Peyer's patch (tissue), 4 donors: ENCODE data around the gene GET3. TPM values are rescaled to one million over a fixed set of nuclear protein-coding genes. Genes with fewer than 3 reads are reported as not detected.

ENCODE experiments used
- DNase-seq, 3 donors: peaks; one replicate each; pipeline ENCODE4 v3.0.0-alpha.2; 2017 to 2019
- H3K27ac ChIP-seq, 4 donors: fragments of 200-600 bp; sonication (generic); one replicate each; pipeline ENCODE4 v1.5.1; 2016 to 2019
- H3K27me3 ChIP-seq, 2 donors: fragments of 200-600 bp; sonication (generic); one replicate each; pipeline ENCODE4 v1.5.1; 2019
- H3K36me3 ChIP-seq, 3 donors: fragments of 200-600 bp; sonication (generic); one replicate each; pipeline ENCODE4 v1.5.1; 2016 to 2019
- H3K4me1 ChIP-seq, 4 donors: fragments of 200-600 bp; sonication (generic); one replicate each; pipeline ENCODE4 v1.5.1; 2016 to 2019
- H3K4me3 ChIP-seq, 4 donors: fragments of 200-600 bp; sonication (generic); 1 replicate in 3 of 4; 2 replicates in 1 of 4; pipeline ENCODE4 v1.5.1; 2016 to 2019; ENCODE audit warnings: mild to moderate bottlenecking in 1 of 4
- H3K9me3 ChIP-seq, 4 donors: fragments of 200-600 bp; sonication (generic); one replicate each; pipeline ENCODE4 v1.5.1; 2016 to 2019; ENCODE audit warnings: mild to moderate bottlenecking in 1 of 4
- CTCF ChIP-seq, 6 experiments: fragments of 450-650 bp in 4 of 6; fragments of 200-600 bp in 2 of 6; sonication (generic) in 1 of 6; IDR thresholded peaks; one replicate each; pipeline ENCODE4 v1.5.1; 2017 to 2019; ENCODE audit warnings: antibody characterized with exemption in 6 of 6, mild to moderate bottlenecking in 3 of 6, moderate library complexity in 1 of 6
- POLR2A ChIP-seq, 2 donors: fragments of 450-650 bp; IDR thresholded peaks; one replicate each; pipeline ENCODE4 v1.5.1; 2017; ENCODE audit warnings: antibody characterized with exemption in 2 of 2, mild to moderate bottlenecking in 2 of 2, moderate library complexity in 2 of 2
- total RNA-seq, 4 donors: library from RNA; depleted of rRNA; stranded (reverse); fragments of >200 nt; gene quantifications; one replicate each; pipeline ENCODE4 v1.1.0, GENCODE V29; 2016

Gene GET3
- total RNA-seq, 4 donors from 2014 or later = 23.1 to 31.9 (median 30.5) TPM

GRCh38 chr19:12701596-12702282, 35.6 kb upstream of the GET3 start:
- TF ChIP-seq CTCF (IDR thresholded peaks at IDR 0.05) (no peak), POLR2A (IDR thresholded peaks at IDR 0.05) (no peak)
- Histone ChIP-seq H3K27ac (no peak overlapping the region), H3K4me3 (no peak overlapping the region), H3K4me1 (peaks cover 0 to 4% (median 0%) of the 10 kb centered on the region in 4 donors), H3K36me3 (peaks cover 0 to 73% (median 0%) of the 10 kb centered on the region in 3 donors), H3K9me3 (no peaks in the 10 kb centered on the region), H3K27me3 (no peaks in the 10 kb centered on the region)
- no peak for DNase-seq

- no peak for DNase-seq
- TF ChIP-seq POLR2A (IDR thresholded peaks at IDR 0.05) (no peak), CTCF (IDR thresholded peaks at IDR 0.05) (no peak)
- H3K36me3 ChIP-seq = peaks cover 0 to 84% (median 0%) of the 10 kb centered on the region in 3 donors
Observed at GRCh38 chr19:12703046-12703445, 34.3 kb upstream of the GET3 start.

GRCh38 chr19:12705169-12705568, 32.1 kb upstream of the GET3 start:
- DNase-seq = no peak
- Histone ChIP-seq H3K4me1 (no peaks in the 10 kb centered on the region), H3K4me3 (no peak overlapping the region), H3K27me3 (no peaks in the 10 kb centered on the region), H3K36me3 (peaks cover 0 to 99% (median 0%) of the 10 kb centered on the region in 3 donors), H3K27ac (no peak overlapping the region), H3K9me3 (no peaks in the 10 kb centered on the region)
- no peak for TF ChIP-seq CTCF (IDR thresholded peaks at IDR 0.05)
- TF ChIP-seq POLR2A (IDR thresholded peaks at IDR 0.05) = no peak

More at GRCh38 chr19:12703046-12703445, 34.3 kb upstream of the GET3 start:
- no peak overlapping the region for H3K4me3 ChIP-seq
- no peaks in the 10 kb centered on the region for H3K9me3 ChIP-seq
- no peaks in the 10 kb centered on the region for H3K4me1 ChIP-seq
- no peak overlapping the region for H3K27ac ChIP-seq
- no peaks in the 10 kb centered on the region for H3K27me3 ChIP-seq

GRCh38 chr19:12705654-12706331, 31.5 kb upstream of the GET3 start:
- Histone ChIP-seq H3K27ac (no peak overlapping the region), H3K4me1 (no peaks in the 10 kb centered on the region), H3K4me3 (no peak overlapping the region), H3K36me3 (peaks cover 0 to 99% (median 0%) of the 10 kb centered on the region in 3 donors), H3K9me3 (no peaks in the 10 kb centered on the region), H3K27me3 (no peaks in the 10 kb centered on the region)
- TF ChIP-seq POLR2A (IDR thresholded peaks at IDR 0.05) (no peak), CTCF (IDR thresholded peaks at IDR 0.05) (no peak)
- no peak for DNase-seq

- peaks cover 0 to 99% (median 0%) of the 10 kb centered on the region in 3 donors for H3K36me3 ChIP-seq
- H3K4me1 ChIP-seq = no peaks in the 10 kb centered on the region
- H3K4me3 ChIP-seq = no peak overlapping the region
- TF ChIP-seq CTCF (IDR thresholded peaks at IDR 0.05) = no peak
- TF ChIP-seq POLR2A (IDR thresholded peaks at IDR 0.05) = no peak
- H3K27me3 ChIP-seq = no peaks in the 10 kb centered on the region
- H3K9me3 ChIP-seq = no peaks in the 10 kb centered on the region
- no peak for DNase-seq
- H3K27ac ChIP-seq = no peak overlapping the region
Observed at GRCh38 chr19:12706332-12706718, 31.0 kb upstream of the GET3 start.
